HG02943 (cell line): Measurements from ENCODE around the gene CD320.
"Not testable (repeated sequence)": the region's sequence is repeated elsewhere in the genome, so short reads cannot be mapped to it uniquely, and the experiment has no call there.

Experiments used
- ATAC-seq: cut with Tn5 transposase; IDR thresholded peaks from one replicate; pipeline ENCODE4 v1.9.1; 2021; ENCODE audit warnings: mild to moderate bottlenecking, low read depth, moderate library complexity; ENCODE audit not compliant: unreplicated experiment

CD320 gene

DNA sequence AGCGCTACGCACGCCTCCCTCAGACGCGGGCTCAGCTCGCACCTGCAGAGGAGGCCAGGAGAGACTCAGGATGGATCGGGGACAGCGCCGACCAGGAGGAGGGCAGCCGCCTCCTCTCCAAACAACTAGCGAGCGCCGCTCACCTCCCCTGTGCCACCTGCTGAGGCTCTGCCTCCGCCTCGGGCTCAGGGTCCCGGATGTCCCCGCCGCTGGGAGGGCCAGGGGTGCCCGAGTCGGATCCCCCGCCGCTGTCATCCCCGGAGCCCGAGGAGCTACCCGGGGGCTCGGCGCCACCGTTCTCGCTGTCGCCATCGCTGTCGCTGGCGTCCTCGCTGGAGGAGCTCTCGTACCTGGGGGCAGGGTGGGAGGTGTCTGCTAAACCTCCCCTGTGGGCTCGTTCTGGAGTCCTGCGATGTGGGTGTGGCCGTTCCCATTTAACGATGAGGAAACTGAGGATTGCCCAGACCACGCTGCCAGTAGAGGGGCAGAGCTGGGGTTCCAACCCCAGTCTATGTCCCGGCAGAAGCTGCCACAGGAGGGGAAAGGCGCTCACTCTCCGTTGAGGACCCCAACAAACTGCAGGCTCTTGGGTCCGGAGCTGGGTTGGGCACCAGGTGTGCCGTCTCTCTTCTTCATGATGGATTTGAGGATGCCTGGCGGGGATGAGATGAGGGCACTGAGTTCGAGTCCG is 25.8 kb upstream of the CD320 start:
- ATAC-seq: no peak

DNA sequence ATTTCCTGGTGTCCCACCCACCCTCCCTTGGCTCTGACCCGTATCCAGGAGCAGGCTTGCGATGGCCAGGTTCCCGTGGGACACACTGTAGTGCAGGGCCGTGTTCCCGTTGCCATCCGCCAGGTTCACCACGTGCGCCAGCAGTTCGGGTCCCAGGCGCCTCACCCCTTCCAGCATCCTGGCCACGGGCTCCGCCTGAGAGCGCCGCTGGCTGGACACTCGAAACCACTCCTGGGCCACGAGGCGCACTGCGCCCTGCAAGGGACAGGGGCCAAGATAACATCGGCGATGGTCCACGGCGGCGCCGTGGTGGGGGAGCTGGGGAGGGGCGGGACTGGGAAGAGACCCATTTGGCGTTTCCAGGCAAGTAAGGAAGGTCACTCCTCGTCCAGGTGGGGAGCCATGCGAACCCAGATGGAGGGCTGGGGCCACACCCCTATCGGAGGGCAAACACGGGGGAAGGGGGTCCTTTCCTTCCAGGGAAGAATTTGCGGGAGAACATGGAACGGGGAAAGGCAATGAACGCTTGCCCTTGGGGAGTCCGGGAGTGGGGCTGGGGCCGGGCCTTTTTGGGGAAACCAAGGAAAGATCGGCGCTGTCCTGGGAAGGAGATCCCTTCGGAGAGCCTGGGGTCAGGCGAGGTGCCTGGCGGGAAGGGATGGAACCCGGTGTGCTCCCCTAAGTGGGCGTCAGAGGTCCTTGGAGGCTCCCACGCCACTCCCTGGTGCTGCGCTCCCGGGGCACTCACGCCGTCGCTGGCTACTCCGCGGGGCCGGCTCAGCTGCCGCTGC is 25.0 kb upstream of the CD320 start:
- no peak for ATAC-seq

DNA sequence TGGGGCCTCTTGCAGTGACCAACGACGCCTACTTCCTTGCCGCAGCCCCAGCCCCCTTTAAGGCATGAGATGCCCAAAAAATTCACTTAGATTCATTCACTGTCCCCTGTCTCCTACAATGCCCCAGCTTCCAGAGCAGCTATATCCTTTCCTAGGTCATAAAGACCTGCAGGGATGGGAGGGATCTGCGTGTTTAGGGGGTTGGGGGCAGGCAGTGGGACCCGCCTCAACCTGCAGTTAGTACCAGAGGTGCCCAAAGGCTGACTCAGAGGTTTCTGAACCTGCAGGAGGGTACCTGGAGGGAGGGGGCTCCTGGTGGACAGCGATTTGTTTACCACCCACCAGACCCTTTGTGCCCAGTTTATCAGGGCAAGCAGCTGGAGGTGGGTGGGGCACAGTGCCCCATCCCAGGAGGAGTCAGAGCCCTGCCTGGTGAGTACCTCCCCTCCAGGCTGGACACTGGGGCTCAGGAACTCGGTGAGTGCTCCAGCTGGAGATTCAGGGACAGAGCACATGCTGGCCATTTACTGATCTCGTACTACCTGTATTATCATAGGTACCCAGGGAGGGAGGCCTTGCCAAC is 23.2 kb upstream of the CD320 start:
- ATAC-seq: no peak

DNA sequence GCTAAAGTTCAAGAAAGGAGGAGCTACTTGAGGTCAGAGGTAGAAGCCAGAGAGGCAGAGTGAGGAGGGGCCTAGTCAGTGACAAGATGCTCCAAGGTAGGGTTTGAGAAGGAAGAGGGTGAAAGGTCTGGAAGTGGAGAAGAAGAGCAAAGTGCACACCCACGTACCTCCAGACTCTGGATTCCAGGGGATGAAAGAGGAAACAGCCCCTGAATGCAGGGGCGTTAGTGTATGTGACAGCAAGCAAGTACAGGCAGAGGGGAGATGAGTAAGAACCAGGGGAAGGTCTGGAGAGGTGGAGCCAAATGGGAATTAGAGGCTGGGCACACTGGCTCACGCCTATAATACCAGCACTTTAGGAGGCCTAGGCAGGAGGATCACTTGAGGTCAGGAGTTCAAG is 21.8 kb upstream of the CD320 start:
- ATAC-seq: no peak

DNA sequence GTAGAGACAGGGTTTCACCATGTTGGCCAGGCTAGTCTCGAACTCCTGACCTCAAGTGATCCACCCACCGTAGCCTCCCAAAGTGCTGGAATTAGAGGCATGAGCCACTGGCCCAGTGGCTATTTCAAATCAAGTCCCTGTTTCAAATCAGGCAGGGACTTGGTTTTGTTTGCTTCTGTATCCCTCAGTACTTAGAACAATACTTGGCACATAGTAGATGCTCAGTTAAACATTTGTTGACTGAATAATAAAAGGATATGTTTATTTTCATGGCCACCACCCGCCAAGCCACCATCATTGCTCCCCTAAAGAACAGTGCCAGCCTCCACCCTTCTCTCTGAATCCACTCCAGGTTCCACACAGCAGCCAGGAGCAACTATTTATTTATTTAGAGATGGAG is 17.3 kb upstream of the CD320 start:
- no peak for ATAC-seq

DNA sequence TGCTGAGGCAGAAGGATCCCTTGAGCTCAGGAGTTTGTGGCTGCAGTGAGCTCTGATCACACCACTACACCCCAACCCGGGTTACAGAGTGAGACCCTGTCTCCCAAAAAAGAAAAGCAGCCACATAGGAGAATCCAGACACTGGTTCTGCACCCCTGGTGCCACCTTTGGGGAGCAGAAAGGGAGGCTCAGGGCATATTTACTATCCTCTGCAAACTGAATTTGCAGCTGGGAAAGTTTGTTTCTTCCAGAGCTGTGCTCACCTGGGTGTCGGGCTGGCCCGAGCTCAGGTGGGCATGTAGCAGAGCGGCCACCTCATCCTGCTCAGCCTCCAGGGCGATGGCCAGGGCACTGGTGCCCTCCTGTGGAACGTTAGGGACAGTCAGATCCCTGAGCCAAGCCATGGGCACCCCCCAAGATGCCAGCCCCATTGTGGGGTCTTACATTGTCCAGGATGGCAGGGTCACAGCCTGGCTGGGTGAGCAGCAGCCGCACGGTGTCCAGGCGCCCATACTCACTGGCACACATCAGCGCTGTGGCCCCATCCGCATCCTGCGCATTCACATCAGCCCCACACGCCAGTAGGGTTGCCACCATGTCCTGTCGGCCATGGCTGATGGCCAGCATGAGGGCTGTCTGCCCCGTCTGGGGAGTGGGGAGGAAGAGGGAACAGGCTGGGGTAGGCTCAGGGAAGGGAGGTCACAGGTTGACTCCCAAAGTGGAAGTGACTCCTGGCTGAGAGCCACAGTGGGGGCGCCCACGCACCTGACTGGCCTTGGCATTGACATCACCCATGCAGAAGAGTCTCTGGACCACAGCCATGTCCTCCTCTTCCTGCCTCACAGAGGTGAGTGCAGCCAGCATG is 16.3 kb upstream of the CD320 start:
- no peak for ATAC-seq

DNA sequence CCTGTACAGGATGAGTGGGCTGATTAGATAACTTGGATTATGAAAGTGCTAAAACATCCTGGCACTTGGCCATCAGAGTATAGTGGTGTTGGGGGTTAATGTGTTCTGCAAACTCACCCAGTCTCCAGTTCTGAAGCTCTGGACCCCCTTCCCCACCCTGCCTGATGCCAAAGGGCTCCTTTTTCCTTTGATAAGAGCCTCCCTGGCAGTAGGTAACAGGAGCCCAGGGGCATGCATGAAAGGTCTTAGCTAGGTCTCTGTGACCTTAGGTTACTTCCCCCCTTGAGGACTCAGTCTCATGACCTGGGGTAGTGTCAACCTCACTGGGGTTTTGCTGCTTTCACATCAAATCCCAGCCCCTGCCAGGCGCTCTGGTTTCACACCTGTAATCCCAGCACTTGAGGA is 15.6 kb upstream of the CD320 start:
- no peak for ATAC-seq

DNA sequence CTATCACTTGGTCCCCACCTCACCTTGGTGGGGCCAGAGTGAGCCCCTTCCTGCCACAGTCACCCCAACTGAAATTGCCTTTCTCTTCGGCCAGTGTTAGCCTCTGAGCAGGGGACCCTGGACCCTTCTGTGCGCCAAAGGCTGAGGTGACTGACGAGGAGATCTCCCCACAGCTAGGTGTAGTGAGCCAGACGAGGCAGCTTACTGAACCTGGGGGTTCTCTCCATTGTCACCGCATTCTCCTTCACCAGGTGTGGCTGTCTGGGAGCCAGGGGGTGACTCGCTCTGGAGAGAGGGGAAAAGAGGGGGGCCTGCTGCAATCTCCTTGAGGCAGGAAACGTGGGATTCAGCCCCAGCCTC is 14.5 kb upstream of the CD320 start:
- ATAC-seq: no peak

DNA sequence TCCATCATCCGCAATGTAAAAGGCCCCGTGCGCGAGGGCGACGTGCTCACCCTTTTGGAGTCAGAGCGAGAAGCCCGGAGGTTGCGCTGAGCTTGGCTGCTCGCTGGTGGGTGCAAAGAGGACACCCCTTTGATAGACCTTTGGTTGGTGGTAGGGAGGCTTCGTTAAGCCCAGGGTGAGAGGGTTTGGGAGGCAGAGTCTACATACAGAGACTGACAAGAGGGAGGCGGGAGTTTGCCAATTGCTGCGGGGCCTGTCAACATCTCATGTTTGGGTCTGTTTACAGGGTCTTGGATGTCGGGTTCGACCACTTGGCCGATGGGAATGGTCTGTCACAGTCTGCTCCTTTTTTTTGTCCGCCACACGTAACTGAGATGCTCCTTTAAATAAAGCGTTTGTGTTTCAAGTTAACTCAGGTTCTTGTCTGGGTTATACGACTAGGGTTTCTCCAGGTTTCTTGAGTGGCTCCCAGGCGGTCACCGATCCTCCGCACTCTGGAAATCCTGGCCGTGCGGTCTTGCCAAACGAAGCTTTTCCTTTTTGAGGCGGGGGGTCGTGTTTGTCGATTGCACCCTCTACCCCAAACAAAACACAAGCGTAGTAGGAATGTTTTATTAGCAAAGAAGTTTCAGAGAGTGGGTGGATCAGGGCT is 14.0 kb upstream of the CD320 start:
- no peak for ATAC-seq

DNA sequence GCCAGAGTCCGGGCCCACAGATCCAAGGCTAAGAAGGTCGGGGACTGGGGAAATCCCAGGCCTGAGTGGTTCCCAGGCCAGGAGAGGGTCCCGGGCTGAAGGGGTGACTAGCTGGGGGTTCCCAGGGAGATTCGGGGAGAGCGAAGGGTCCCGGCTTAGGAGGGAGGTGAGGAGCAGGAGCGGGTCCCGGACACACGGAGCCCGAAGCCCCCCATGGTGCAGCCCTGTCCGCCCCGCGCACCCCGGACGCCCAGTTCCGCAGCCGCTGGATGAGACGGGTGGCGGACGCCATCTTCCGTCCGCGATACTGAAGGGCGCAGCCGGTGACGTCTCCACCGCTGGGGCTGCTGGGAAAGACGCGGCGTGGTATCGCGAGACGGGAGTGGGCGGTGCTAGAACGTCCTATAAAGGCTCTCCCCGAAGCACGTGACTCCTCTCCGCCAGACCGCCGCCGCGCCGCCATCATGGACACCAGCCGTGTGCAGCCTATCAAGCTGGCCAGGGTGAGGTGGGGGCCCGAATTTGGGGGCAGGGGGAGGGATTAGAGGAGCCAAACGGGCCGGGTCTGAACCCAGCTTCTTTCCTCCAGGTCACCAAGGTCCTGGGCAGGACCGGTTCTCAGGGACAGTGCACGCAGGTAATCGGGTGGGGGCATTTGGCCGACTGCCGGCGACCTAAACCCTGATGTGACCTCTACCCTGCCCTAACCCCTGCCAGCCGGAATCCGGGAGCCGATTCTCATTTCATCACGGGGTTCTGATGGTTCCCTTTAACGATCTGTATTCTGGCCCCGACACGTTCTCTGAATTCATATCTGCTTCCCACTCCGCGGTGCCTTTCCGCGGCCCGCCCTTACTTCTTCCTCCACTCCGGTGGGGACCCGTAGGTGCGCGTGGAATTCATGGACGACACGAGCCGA is 13.2 kb upstream of the CD320 start, which contains the start of the genes NDUFA7 and RPS28:
TSS of gene NDUFA7 (minus strand) at position 309 of the 919 bp plus-strand sequence. CDS start at position 292, 17 bp downstream.
TSS of gene RPS28 (plus strand) at position 430 of the 919 bp plus-strand sequence. CDS start at position 465, 35 bp downstream.
- peak; percentile 85 for ATAC-seq

DNA sequence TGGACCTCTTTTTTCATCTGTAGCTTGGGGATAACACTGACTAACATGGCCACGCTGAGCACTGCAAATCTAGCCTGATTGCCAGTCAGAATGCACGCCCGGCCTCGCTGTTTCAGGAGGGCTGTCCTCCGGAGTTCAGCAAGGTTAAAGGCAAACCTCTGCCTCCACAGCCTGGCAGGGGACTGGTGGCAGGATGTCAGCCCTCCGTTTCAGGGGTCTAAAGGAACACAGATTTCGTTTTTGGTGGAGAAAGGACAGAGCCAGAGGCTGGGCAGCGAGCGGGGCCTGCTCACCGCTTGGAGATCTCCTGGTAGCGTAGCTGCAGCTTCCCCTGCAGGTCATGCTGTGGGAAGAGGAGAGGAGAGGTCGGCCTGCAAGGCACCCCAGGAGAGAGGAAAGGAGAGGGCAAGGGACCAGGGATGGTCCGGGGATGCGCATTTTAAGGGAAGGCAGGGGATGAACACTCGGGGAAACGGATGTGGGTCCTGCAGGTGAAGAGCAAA is 12.5 kb upstream of the CD320 start:
- peak; percentile 2 for ATAC-seq

DNA sequence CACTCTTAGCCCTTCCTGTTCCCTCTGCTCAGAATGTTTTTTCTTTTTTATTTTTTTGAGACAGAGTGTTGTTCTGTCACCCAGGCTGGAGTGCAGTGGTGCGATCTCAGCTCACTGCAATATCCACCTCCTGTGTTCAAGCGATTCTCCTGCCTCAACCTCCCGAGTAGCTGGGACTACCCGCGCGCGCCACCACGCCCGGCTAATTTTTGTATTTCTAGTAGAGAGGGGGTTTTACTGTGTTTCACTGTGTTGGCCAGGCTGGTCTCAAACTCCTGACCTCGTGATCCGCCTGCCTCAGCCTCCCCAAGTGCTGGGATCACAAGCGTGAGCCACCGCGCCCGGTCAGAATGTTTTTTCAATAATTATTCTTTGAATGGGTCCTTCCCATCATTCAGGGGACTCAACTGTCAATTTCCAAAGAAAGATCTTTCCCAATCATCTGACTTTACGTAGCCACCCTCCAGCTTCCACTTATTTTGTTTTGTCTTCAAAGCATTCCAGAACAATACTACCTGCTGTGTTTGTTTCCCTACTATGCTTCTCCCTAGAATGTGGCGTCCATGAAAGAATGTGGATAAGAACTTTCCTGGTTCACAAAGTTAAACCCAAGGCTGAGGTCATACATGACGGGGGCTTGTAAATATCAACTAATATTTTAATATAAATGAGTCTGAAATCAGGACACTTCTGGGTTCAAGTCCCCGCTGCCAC is 11.8 kb upstream of the CD320 start:
- no peak for ATAC-seq

DNA sequence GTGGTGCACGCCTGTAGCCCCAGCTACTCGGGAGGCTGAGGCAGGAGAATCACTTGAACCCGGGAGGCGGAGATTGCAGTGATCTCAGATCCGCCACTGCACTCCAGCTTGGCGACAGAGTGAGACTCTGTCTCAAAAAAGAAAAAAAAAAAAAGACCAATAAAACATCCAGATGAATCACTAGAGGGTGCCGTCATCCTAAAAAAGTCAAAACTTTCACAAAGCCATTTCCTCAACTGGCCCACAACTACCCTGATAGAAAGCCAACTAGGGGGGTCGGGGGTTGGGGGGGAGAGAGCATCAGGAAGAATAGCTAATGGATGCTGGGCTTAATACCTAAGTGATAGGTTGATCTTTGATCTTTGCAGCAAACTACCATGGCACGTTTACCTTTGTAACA is 10.7 kb upstream of the CD320 start:
- ATAC-seq: not testable (repeated sequence)

DNA sequence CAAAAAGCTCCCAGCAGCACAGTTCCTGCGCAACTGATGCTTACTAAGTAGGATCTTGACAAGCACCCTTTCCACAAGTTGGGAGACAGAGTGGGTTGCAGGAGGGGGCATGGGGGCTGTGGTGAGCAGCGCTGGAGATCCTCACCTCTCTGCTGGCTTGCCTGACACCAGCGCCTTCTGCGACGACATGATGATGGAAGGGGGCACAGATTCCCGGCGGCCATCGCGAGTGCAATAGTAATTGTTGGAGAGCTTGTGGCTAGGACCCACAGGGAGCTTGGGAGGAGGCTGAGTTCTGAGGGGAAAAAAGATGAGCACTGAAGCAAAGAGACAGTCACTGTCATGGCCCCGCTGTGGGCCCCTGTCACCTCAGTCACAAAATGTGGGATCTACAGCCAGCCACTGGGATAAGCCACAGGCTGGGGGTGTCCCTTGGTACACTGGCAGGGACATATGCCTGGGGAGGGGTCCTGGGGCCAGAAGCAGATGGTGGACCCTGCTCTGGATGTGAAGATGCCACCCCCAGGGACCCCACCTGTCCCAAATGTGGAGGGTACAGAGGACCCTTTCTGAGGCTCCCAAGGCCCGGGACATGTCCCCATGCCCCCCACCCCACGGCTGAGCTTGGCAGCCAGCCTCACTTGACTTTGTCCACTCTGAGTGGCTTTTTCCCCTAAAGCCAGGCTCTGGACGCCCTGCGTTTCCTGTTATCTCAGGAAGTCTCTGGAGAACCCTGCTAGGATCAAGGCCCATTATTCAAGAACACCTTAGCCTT is 8.4 kb upstream of the CD320 start:
- no peak for ATAC-seq

DNA sequence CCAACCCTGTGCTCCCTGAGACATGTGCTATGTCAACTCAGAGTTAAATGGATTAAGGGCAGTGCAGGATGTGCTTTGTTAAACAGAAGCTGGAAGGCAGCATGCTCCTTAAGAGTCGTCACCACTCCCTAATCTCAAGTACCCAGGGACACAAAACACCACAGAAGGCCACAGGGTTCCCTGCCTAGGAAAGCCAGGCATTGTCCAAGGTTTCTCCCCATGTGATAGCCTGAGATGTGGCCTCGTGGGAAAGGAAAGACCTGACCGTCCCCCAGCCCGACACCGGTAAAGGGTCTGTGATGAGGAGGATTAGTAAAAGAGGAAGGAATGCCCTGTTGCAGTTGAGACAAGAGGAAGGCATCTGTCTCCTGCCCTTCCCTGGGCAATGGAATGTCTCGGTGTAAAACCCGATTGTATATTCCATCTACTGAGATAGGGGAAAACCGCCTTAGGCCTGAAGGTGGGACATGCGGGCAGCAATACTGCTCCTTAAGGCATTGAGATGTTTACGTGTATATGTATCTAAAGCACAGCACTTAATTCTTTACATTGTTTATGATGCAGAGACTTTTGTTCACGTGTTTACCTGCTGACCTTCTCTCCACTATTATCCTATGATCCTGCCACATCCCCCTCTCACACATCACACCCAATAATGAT is 7.0 kb upstream of the CD320 start:
- not testable (repeated sequence) for ATAC-seq

DNA sequence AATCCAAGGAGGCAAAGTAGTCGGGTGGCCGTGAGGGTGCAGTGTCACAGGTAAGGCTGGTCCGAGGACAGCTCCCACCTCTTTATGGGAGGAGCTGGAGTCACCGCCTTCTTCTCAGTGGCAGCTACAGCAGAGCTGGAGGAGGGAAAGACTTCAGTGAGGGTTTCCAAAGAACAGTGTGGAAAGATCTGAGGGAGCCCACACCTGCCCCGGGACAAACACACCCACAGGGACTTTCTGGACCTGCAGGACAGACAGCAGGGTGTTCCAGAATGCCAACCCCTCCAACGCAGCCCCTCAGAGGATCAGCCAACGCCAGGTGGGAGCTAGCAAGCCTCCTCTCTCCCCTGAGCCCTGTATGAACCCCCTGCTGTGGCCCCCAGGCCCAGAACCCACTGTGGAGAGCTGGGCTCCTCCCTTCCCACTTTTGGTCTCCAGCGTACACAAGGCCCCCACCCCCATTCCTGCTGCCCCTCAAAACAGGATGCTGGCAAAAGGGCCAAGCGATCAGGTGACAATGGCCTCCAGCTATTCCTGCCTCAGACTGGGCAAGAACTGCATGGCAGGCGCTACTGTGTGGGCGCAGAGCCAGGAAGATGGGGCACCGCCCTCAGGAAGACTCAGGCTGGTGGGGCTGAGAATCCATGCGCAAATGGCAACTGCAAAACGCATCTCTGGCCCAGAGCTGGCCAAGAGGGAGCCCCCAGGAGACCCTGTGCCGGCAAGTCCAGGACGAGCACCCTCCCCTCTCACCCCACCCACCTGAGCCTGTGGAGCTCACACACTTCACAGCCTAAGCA is 3.5 kb upstream of the CD320 start:
- no peak for ATAC-seq
